Measurements from ENCODE around the gene CEP20. TPM values are rescaled to one million over a fixed set of nuclear protein-coding genes. Genes with fewer than 3 reads are reported as not detected.

CEP20 gene
- total RNA-seq, 3 donors from 2014 or later = 23.2 to 26.8 (median 26.4) TPM

- intact Hi-C loops (cut with DNase I, micrococcal nuclease) = loop anchor here in 1 of 2 donors (10.0 kb wide), 1 partner anchor 47 kb away; the partner anchor contains the start of gene ABCC1
- no peak for TF ChIP-seq CTCF (IDR thresholded peaks at IDR 0.05)
- no peaks in the 10 kb centered on the region for H3K36me3 ChIP-seq (ENCODE audit: low read depth)
- ATAC-seq (no peak), DNase-seq (no peak)
- H3K4me1 ChIP-seq (ENCODE audit: low read depth) = no peaks in the 10 kb centered on the region
- H3K4me3 ChIP-seq = no peak overlapping the region
- H3K9me3 ChIP-seq = no peaks in the 10 kb centered on the region
Observed at GRCh38 chr16:15897834-15898254, 9.4 kb upstream of the CEP20 start.

GRCh38 chr16:15897121-15897780 lies 8.8 kb upstream of the CEP20 start:
- H3K9me3 ChIP-seq = no peaks in the 10 kb centered on the region
- no peak for TF ChIP-seq CTCF (IDR thresholded peaks at IDR 0.05)
- no peaks in the 10 kb centered on the region for H3K36me3 ChIP-seq (ENCODE audit: low read depth)
- DNase-seq (no peak), ATAC-seq (no peak)
- no peak overlapping the region for H3K4me3 ChIP-seq
- intact Hi-C loops (cut with DNase I, micrococcal nuclease) = loop anchor here in 1 of 2 donors (10.0 kb wide), 1 partner anchor 48 kb away; the partner anchor contains the start of gene ABCC1
- no peaks in the 10 kb centered on the region for H3K4me1 ChIP-seq (ENCODE audit: low read depth)

GRCh38 chr16:15894571-15895374 lies 6.4 kb upstream of the CEP20 start:
- intact Hi-C loops (cut with DNase I, micrococcal nuclease) = loop anchor here in 1 of 2 donors (10.0 kb wide), 1 partner anchor 50 kb away; the partner anchor contains the start of gene ABCC1
- H3K4me1 ChIP-seq (ENCODE audit: low read depth) = no peaks in the 10 kb centered on the region
- no peak for TF ChIP-seq CTCF (IDR thresholded peaks at IDR 0.05)
- DNase-seq (no peak), ATAC-seq (no peak)
- no peaks in the 10 kb centered on the region for H3K9me3 ChIP-seq
- no peak overlapping the region for H3K4me3 ChIP-seq
- no peaks in the 10 kb centered on the region for H3K36me3 ChIP-seq (ENCODE audit: low read depth)

- no peak for TF ChIP-seq CTCF (IDR thresholded peaks at IDR 0.05)
- Histone ChIP-seq H3K9me3 (no peaks in the 10 kb centered on the region), H3K36me3 (ENCODE audit: low read depth) (no peaks in the 10 kb centered on the region), H3K4me3 (no peak overlapping the region), H3K4me1 (ENCODE audit: low read depth) (peaks cover 14% of the 10 kb centered on the region)
- intact Hi-C loops (cut with DNase I, micrococcal nuclease) = loop anchor here in 1 of 2 donors (10.0 kb wide), 1 partner anchor 53 kb away; the partner anchor contains the start of gene ABCC1
- DNase-seq = no peak
- no peak for ATAC-seq
Observed at GRCh38 chr16:15891508-15891907, 3.1 kb upstream of the CEP20 start.

GRCh38 chr16:15887283-15887682 lies 1.1 kb downstream of the CEP20 start:
- no peak overlapping the region for H3K4me3 ChIP-seq
- no peak for TF ChIP-seq CTCF (IDR thresholded peaks at IDR 0.05)
- no peaks in the 10 kb centered on the region for H3K9me3 ChIP-seq
- ATAC-seq (no peak), DNase-seq (no peak)
- peaks cover 1% of the 10 kb centered on the region for H3K36me3 ChIP-seq (ENCODE audit: low read depth)
- intact Hi-C loops (cut with DNase I, micrococcal nuclease) = loop anchor here in 1 of 2 donors (10.0 kb wide), 1 partner anchor 138 kb away; no protein-coding TSS in a partner anchor
- peaks cover 14% of the 10 kb centered on the region for H3K4me1 ChIP-seq (ENCODE audit: low read depth)

All from mucosa of descending colon (tissue), 3 donors.